NCI-H524 treated with DMSO at 0.1 percent for 48 hours (cell line): ENCODE measurements around the gene ESYT3.
"Not testable (repeated sequence)": the region's sequence is repeated elsewhere in the genome, so short reads cannot be mapped to it uniquely, and the experiment has no call there.

Experiments used
- DNase-seq: peaks from one replicate; lab custom pipeline; 2025; lab: John Stamatoyannopoulos, UW

The ESYT3 gene

DNA sequence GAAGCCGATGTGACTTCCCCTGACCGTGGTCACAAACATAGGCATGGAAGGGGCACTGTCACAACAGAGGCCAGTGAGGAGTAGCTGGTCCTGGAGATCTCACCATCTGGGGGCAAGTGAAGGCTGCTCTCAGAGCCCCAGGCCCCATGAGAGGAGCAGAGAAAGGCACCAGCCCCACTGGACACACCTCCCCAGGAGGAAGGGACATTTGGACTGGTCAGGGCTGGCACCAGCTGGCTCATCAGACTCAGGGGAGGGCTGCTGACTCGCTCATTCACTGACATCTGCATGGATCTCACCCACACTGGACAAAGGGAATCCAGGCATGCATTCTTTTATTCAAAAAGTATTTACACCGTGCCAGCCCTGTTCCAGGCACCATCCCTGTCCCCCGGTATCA lies 26.8 kb downstream of the ESYT3 start:
- no peak for DNase-seq

- DNase-seq, result no peak
Measured at GRCh38 chr3:138461896-138462295, 27.5 kb downstream of the ESYT3 start.

DNA sequence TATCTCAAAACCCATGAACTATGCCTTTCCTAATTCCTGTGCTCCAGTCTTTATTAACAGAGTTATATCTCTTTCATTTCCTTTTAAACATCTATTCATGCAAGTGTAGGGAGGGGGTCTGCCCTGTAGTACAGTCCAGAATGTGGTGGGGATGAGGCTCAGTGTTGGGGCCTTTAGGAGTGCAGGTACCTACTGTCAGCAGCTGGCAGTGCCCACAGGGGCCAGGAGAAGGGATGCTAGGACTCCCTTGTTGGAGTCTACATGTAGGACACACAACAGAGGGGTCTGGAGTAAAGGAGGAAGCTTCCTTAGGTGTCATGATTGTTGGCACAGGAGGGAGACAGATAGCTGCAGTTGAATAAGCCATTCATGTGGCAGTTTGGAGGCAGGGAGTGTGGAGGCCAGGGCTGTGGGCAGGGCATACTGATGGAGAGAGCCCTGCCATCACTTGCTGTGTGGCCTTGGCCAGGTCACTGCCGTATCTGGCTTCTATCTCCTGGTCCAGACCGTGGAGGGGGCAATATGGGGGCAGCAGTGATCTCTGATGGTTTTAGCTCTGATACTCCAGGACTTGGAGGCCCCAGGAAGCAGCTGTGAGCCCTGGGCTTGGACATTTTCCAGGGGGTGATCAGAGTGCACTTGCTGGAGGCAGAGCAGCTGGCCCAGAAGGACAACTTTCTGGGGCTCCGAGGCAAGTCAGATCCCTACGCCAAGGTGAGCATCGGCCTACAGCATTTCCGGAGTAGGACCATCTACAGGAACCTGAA lies 29.5 kb downstream of the ESYT3 start:
- no peak for DNase-seq

DNA sequence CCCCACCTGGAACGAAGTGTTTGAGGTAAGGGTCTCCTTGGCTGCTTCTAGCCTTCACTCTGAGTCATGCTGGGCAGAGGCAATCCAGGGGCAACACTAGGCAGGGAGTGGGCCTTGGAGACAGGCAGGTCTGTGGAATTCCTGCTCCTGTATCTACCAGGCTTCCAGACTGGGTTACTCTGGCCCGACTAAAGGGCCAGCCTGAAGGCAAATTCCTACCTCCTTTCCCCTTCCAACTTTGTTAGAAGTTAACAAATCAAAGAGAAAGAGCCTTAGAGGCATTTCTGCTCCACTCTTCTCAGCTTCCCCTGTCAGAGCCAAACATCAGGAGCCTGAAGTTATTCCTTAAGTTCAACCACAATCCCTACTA lies 30.1 kb downstream of the ESYT3 start:
- DNase-seq, result no peak

GRCh38 chr3:138465451-138465850 lies 31.0 kb downstream of the ESYT3 start:
- DNase-seq, result no peak

- no peak for DNase-seq
Measured at GRCh38 chr3:138465925-138466324, 31.5 kb downstream of the ESYT3 start.

- DNase-seq, result no peak
Measured at GRCh38 chr3:138467931-138468330, 33.5 kb downstream of the ESYT3 start.

DNA sequence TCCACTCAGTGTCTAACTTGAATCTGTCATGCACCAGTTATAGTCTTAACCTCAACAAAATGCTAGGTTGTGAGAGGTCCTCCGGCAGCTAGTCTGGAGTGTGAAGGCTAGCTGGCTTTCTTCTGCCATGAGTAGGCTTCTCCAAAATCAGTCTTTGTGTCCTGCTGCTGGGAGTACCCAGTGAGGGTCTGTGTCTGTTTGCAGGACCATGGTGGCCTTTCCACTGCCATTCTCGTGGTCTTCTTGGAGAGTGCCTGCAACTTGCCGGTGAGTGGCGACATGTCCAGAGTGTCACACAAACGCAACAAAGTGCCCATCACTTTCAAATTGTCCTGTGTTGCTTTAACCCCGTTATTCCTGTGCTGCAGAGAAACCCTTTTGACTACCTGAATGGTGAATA lies 34.0 kb downstream of the ESYT3 start:
- DNase-seq, result no peak

DNA sequence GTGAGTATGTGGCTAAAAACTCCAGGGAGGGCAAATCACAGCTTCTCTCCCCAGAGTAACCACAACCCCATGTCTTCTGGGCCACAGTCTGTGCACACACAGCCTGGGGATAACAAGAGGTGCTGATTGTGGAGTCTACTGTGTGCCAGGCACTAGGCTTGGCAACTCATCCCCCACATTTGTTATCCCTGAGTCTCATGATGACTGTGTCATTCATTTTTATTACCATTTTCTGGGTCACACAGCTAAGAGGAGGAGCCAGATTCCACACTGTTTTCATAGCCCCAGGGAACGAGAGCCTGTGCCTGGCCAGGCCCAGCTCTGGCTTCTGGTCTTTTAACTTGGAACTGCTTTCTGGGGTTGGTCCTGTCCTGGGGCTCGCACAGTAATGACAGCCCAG lies 34.5 kb downstream of the ESYT3 start:
- no peak for DNase-seq

GRCh38 chr3:138469874-138470273 lies 35.5 kb downstream of the ESYT3 start:
- DNase-seq, result no peak

DNA sequence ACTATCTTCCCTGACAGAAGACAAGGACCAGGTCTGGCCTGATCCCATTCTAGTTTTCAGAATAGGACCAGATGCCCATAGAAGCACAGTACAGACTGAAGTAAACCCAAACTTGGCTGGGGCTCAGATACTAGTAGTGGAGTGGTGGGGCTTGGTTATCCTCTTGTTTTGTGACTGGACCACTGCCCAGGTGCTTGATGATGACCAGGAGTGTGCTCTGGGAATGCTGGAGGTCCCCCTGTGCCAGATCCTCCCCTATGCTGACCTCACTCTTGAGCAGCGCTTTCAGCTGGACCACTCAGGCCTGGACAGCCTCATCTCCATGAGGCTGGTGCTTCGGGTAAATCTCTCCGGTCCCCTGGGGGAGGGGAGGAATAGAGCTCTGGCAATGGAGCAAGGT lies 36.3 kb downstream of the ESYT3 start:
- DNase-seq, result no peak

- DNase-seq, result no peak
Measured at GRCh38 chr3:138471481-138471880, 37.1 kb downstream of the ESYT3 start.

GRCh38 chr3:138472141-138472825 lies 37.9 kb downstream of the ESYT3 start:
- no peak for DNase-seq

DNA sequence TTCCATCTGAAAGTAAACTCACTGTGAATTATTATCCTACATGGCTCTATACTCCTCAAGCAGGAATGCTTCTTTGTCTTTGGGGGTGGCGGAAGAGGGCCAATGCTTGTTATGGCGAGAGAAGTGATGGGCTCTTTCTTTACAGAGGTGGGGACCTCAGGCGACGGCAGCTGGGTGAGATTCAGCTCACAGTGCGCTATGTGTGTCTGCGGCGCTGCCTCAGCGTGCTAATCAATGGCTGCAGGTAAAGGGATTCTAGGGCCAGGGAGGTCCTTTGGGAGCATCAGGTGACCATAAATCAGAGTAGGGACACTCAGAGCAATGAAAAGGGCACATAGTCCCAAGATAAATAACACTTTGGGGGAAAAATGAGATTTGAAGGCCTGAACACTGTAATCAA lies 39.0 kb downstream of the ESYT3 start:
- DNase-seq, result no peak

DNA sequence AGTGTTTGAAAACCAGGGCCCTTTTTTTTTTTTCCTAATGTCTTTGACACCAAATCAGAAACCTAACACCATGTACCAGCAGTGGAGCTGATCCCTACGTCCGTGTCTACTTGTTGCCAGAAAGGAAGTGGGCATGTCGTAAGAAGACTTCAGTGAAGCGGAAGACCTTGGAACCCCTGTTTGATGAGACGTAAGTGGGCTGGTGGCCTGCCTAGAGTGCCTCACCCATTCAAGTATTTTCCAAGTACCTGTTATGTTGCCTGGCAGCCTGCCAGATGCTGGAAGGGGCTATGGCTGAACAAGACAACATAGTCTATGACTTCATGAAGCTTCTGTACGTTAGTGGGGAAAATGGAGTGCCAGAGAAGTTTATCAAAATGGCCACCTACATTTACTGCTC lies 39.7 kb downstream of the ESYT3 start:
- DNase-seq, result no peak

DNA sequence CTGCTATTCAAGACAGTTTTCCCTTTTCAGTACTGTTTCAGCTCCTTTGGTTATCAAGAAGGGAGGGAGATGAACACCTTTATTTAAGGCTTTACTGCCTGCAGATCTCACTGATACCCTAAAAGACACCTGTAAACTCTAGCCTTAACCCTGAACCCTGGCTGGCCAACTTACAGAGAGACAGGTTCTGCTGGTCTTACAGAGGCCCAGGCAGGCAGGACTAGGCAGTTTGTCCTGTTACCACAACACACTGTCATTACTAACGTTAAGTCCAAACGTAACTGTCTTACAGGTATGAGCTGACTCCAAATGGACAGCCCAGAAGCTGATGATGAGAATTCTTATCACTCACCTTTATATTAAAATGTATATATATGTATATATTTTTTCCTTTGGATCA lies 42.1 kb downstream of the ESYT3 start:
- DNase-seq, result no peak

DNA sequence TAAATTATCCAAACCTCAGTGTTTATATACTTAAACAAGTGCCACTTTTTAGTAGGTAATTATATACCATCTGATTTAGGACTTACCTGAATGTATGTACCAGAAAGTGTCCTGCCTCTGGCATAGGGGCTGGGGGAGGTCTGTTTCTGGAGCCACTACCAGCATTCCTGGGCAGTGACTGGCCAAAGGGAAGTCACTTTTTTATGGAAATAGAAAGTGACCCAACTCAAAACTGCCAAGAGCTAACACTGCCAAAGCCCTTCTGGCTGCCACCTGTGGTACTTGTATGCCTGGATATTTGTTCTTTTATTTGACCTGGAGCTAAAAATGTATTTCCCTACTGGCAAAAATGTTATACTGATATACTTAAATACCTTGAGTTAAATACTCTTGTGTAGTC lies 42.7 kb downstream of the ESYT3 start:
- DNase-seq, result no peak

- DNase-seq, result no peak
Measured at GRCh38 chr3:138477801-138478200, 43.4 kb downstream of the ESYT3 start.

DNA sequence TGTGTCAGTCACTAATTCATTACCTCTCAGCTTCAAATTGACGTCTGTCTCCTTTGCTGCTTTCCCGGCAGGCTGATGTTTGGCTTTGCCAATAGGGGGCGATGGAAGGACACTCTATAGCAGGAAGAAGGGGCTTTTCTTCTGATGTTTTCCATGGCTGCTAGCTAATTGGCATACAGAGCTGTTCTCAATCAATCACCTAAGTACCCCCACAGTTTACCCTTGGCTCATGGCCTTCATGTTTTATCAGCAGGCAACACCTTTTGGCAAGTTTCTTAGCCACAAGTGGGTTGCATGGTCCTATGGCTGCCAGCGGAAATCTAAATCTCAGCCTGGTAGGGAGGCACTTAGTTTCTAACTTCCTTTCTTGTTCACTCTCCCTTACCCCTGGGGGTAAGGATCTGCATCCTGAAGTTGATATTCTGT lies 45.0 kb downstream of the ESYT3 start:
- DNase-seq, result peak; percentile 14

DNA sequence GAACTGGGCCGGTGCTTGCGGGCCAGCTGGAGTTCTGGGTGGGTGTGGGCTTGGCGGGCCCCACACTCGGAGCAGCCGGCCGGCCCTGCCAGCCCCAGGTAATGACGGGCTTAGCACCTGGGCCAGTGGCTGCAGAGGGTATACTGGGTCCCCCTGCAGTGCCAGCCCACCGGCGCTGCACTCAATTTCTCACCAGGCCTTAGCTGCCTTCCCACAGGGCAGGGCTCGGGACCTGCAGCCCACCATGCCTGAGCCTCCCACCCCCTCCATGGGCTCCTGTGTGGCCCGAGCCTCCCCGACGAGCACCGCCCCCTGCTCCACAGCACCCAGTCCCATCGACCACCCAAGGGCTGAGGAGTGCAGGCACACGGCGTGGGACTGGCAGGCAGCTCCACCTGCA lies 50.3 kb downstream of the ESYT3 start:
- not testable (repeated sequence) for DNase-seq

DNA sequence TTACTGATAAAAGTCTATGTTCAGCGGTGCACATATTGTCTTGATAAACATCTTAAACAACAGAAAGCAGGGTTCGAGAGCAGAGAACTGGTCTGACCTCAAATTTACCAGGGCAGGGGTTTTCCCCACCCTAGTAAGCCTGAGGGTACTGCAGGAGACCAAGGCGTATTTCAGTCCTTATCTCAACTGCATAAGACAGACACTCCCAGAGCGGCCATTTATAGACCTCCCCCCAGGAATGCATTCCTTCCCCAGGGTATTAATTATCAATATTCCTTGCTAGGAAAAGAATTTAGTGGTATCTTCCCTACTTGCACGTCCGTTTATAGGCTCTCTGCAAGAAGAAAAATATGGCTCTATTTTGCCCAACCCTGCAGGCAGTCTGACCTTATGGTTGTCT lies 52.2 kb downstream of the ESYT3 start:
- DNase-seq, result not testable (repeated sequence)

- no peak for DNase-seq
Measured at GRCh38 chr3:138491971-138492370, 57.6 kb downstream of the ESYT3 start.

GRCh38 chr3:138492980-138493675 lies 58.7 kb downstream of the ESYT3 start:
- no peak for DNase-seq
